GM23338 (cell line): ENCODE data around the gene MAP3K6. TPM values are rescaled to one million over a fixed set of nuclear protein-coding genes. Genes with fewer than 3 reads are reported as not detected.

Experiments used
- ATAC-seq: fragments of 200-7000 bp; cut with Tn5 transposase; 3 replicates; pipeline ENCODE4 v1.9.1; 2020
- DNase-seq: peaks from one replicate; pipeline ENCODE4 v3.0.0-alpha.2; 2015; ENCODE audit warnings: low spot score
- H2AFZ ChIP-seq: fragments of 200-600 bp; sonication (generic); 2 replicates; pipeline ENCODE4 v1.8.0; 2016; ENCODE audit warnings: antibody characterized with exemption, mild to moderate bottlenecking, moderate library complexity
- H3F3A ChIP-seq: fragments of 200-600 bp; sonication (generic); replicated peaks from 2 replicates; pipeline ENCODE4 v1.8.0; 2017; ENCODE audit warnings: antibody characterized with exemption, mixed run types, low read depth
- H3K27ac ChIP-seq: fragments of 200-600 bp; sonication (generic); 2 replicates; pipeline ENCODE4 v1.6.1; 2016; ENCODE audit warnings: low read depth
- H3K27me3 ChIP-seq: fragments of 200-600 bp; sonication (generic); 2 replicates; pipeline ENCODE4 v1.8.0; 2016; ENCODE audit warnings: mild to moderate bottlenecking, mixed run types, moderate library complexity; ENCODE audit not compliant: insufficient read depth
- H3K36me3 ChIP-seq: fragments of 200-600 bp; sonication (generic); 2 replicates; pipeline ENCODE4 v1.8.0; 2016; ENCODE audit warnings: mild to moderate bottlenecking; ENCODE audit not compliant: insufficient read depth
- H3K4me1 ChIP-seq: fragments of 200-600 bp; sonication (generic); 2 replicates; pipeline ENCODE4 v1.8.0; 2016; ENCODE audit warnings: mild to moderate bottlenecking, moderate library complexity; ENCODE audit not compliant: insufficient read depth
- H3K4me2 ChIP-seq: fragments of 200-600 bp; sonication (generic); 2 replicates; pipeline ENCODE4 v1.7.1; 2017; ENCODE audit warnings: mixed run types
- H3K4me3 ChIP-seq: fragments of 200-600 bp; sonication (generic); 2 replicates; pipeline ENCODE4 v1.6.1; 2016; ENCODE audit warnings: mixed run types
- H3K79me2 ChIP-seq: fragments of 200-600 bp; sonication (generic); replicated peaks from 2 replicates; pipeline ENCODE4 v1.8.0; 2017; ENCODE audit warnings: mild to moderate bottlenecking; ENCODE audit not compliant: insufficient read depth
- H3K9me2 ChIP-seq: fragments of 200-600 bp; sonication (generic); 2 replicates; pipeline ENCODE4 v1.8.0; 2017; ENCODE audit not compliant: insufficient read depth
- H4K20me1 ChIP-seq: fragments of 200-600 bp; sonication (generic); replicated peaks from 2 replicates; pipeline ENCODE4 v1.8.0; 2017; ENCODE audit warnings: mild to moderate bottlenecking; ENCODE audit not compliant: insufficient read depth
- H3K27ac Mint-ChIP-seq: 2 replicates; pipeline ENCODE4 v1.8.0; 2020; ENCODE audit warnings: inconsistent platforms, mild to moderate bottlenecking, moderate library complexity, mixed read lengths
- H3K27me3 Mint-ChIP-seq: 3 replicates; pipeline ENCODE4 v1.8.0; 2022; ENCODE audit warnings: low read depth, mild to moderate bottlenecking, moderate library complexity, mixed read lengths, inconsistent platforms; ENCODE audit not compliant: insufficient read depth, poor library complexity
- H3K36me3 Mint-ChIP-seq: 3 replicates; pipeline ENCODE4 v1.8.0; 2021; ENCODE audit warnings: low read depth, mild to moderate bottlenecking, inconsistent platforms, moderate library complexity, mixed read lengths
- H3K4me1 Mint-ChIP-seq: 3 replicates; pipeline ENCODE4 v1.8.0; 2020; ENCODE audit warnings: mild to moderate bottlenecking, inconsistent platforms, mixed read lengths
- H3K4me3 Mint-ChIP-seq: 3 replicates; pipeline ENCODE4 v1.8.0; 2021; ENCODE audit warnings: moderate library complexity, mild to moderate bottlenecking, inconsistent platforms, mixed read lengths
- H3K9me3 Mint-ChIP-seq: 3 replicates; pipeline ENCODE4 v1.8.0; 2020; ENCODE audit warnings: moderate library complexity, mild to moderate bottlenecking, inconsistent platforms, mixed read lengths
- JUNB ChIP-seq: IDR thresholded peaks from one replicate; pipeline ENCODE4 v1.6.1; 2016; ENCODE audit warnings: antibody characterized with exemption; ENCODE audit not compliant: unreplicated experiment
- POLR2AphosphoS5 ChIP-seq: IDR thresholded peaks from 2 replicates; pipeline ENCODE4 v1.6.1; 2016; ENCODE audit warnings: antibody characterized with exemption, low read depth
- ZNF331 ChIP-seq: fragments of 250-450 bp; sonication (Bioruptor Pico); IDR thresholded peaks from 2 replicates; pipeline ENCODE4 v1.5.0; 2020; ENCODE audit warnings: low read depth, mild to moderate bottlenecking, moderate library complexity
- polyA plus RNA-seq: library from polyadenylated mRNA; unstranded; fragments of >200 nt; fragmentation: Nextera tagmentation; extraction: Ambion mirVana; gene quantifications from 2 replicates; pipeline ENCODE4 v1.2.1, GENCODE V29; 2016
- total RNA-seq: library from RNA; depleted of rRNA; stranded (reverse); fragments of >200 nt; shearing (Covaris generic); gene quantifications from 2 replicates; pipeline ENCODE4 v1.2.3, GENCODE V29; 2014
- TF ChIP-seq, protein P1 (sequence below): IDR thresholded peaks from 2 replicates; pipeline ENCODE4 v1.6.1; 2016; ENCODE audit warnings: antibody characterized with exemption
- TF ChIP-seq, protein P2 (sequence below): fragments of 250-450 bp; sonication (Bioruptor Pico); IDR thresholded peaks from 2 replicates; pipeline ENCODE4 v1.5.0; 2020; ENCODE audit warnings: mild to moderate bottlenecking, moderate library complexity

Gene MAP3K6
- total and polyA plus RNA-seq, 2 experiments from 2014 or later, result 8.2 to 10.6 TPM

DNA sequence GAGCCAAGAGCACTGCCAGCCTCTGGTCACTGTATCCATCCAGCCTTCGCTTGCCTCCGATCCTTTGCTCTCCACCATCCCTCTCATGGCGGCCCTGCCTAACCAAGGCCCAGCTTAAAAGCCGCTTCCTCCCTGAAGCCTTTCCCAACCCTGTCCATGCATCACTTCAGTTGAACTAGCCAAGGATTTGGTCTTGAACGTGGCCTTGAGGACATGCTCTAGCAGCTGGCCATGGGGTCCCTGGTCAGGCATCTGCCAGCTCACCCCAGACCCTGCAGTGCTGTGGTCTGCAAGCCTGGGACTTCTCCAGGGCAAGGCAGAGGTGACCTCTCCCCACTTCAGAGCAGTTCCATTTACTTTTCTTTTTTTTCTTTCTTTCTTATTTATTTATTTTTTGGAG is 30.0 kb downstream of the MAP3K6 start:
- Histone ChIP-seq H4K20me1 (no peaks in the 10 kb centered on the region; the same call in 1 of the 2 replicates), H3K36me3 (peaks cover 4% of the 10 kb centered on the region; the same call in 1 of the 2 replicates), H3K27me3 (no peaks in the 10 kb centered on the region), H3K4me3 (no peak overlapping the region), H3K4me2 (no peak overlapping the region), H3F3A (peaks cover 5% of the 10 kb centered on the region; the same call in 1 of the 2 replicates), H3K4me1 (peaks cover 2% of the 10 kb centered on the region; the same call in 1 of the 2 replicates), H3K79me2 (no peaks in the 10 kb centered on the region), H3K27ac (no peak overlapping the region), H2AFZ (no peak overlapping the region), H3K9me2 (no peaks in the 10 kb centered on the region)
- peaks cover 33% of the 10 kb centered on the region for H3K36me3 Mint-ChIP-seq
- TF ChIP-seq ZNF331 (no peak), POLR2AphosphoS5 (no peak), JUNB (no peak)
- TF ChIP-seq, protein P1, sequence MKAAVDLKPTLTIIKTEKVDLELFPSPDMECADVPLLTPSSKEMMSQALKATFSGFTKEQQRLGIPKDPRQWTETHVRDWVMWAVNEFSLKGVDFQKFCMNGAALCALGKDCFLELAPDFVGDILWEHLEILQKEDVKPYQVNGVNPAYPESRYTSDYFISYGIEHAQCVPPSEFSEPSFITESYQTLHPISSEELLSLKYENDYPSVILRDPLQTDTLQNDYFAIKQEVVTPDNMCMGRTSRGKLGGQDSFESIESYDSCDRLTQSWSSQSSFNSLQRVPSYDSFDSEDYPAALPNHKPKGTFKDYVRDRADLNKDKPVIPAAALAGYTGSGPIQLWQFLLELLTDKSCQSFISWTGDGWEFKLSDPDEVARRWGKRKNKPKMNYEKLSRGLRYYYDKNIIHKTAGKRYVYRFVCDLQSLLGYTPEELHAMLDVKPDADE, result no peak
- TF ChIP-seq, protein P2, sequence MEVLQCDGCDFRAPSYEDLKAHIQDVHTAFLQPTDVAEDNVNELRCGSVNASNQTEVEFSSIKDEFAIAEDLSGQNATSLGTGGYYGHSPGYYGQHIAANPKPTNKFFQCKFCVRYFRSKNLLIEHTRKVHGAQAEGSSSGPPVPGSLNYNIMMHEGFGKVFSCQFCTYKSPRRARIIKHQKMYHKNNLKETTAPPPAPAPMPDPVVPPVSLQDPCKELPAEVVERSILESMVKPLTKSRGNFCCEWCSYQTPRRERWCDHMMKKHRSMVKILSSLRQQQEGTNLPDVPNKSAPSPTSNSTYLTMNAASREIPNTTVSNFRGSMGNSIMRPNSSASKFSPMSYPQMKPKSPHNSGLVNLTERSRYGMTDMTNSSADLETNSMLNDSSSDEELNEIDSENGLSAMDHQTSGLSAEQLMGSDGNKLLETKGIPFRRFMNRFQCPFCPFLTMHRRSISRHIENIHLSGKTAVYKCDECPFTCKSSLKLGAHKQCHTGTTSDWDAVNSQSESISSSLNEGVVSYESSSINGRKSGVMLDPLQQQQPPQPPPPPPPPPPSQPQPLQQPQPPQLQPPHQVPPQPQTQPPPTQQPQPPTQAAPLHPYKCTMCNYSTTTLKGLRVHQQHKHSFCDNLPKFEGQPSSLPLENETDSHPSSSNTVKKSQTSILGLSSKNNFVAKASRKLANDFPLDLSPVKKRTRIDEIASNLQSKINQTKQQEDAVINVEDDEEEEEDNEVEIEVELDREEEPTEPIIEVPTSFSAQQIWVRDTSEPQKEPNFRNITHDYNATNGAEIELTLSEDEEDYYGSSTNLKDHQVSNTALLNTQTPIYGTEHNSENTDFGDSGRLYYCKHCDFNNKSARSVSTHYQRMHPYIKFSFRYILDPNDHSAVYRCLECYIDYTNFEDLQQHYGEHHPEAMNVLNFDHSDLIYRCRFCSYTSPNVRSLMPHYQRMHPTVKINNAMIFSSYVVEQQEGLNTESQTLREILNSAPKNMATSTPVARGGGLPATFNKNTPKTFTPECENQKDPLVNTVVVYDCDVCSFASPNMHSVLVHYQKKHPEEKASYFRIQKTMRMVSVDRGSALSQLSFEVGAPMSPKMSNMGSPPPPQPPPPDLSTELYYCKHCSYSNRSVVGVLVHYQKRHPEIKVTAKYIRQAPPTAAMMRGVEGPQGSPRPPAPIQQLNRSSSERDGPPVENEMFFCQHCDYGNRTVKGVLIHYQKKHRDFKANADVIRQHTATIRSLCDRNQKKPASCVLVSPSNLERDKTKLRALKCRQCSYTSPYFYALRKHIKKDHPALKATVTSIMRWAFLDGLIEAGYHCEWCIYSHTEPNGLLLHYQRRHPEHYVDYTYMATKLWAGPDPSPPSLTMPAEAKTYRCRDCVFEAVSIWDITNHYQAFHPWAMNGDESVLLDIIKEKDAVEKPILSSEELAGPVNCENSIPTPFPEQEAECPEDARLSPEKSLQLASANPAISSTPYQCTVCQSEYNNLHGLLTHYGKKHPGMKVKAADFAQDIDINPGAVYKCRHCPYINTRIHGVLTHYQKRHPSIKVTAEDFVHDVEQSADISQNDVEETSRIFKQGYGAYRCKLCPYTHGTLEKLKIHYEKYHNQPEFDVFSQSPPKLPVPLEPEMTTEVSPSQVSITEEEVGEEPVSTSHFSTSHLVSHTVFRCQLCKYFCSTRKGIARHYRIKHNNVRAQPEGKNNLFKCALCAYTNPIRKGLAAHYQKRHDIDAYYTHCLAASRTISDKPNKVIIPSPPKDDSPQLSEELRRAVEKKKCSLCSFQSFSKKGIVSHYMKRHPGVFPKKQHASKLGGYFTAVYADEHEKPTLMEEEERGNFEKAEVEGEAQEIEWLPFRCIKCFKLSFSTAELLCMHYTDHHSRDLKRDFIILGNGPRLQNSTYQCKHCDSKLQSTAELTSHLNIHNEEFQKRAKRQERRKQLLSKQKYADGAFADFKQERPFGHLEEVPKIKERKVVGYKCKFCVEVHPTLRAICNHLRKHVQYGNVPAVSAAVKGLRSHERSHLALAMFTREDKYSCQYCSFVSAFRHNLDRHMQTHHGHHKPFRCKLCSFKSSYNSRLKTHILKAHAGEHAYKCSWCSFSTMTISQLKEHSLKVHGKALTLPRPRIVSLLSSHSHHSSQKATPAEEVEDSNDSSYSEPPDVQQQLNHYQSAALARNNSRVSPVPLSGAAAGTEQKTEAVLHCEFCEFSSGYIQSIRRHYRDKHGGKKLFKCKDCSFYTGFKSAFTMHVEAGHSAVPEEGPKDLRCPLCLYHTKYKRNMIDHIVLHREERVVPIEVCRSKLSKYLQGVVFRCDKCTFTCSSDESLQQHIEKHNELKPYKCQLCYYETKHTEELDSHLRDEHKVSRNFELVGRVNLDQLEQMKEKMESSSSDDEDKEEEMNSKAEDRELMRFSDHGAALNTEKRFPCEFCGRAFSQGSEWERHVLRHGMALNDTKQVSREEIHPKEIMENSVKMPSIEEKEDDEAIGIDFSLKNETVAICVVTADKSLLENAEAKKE (CRISPR knock-in tag), result no peak
- ATAC-seq (no peak), DNase-seq (no peak)
- H3K9me3 Mint-ChIP-seq, result no peaks in the 10 kb centered on the region
- H3K4me3 Mint-ChIP-seq, result no peak overlapping the region
- peaks cover 16% of the 10 kb centered on the region for H3K4me1 Mint-ChIP-seq
- H3K27me3 Mint-ChIP-seq, result peaks cover 17% of the 10 kb centered on the region
- no peak overlapping the region for H3K27ac Mint-ChIP-seq
